ENCODE results near the gene SPRED3.
"Not testable (repeated sequence)": the region's sequence is repeated elsewhere in the genome, so short reads cannot be mapped to it uniquely, and the experiment has no call there.

SPRED3 gene

GRCh38 chr19:38388349-38389100 is at the start of gene SPRED3:
SPRED3 (plus strand) TSS chr19:38388697; CDS start chr19:38390303, 1,606 bp downstream.
- DNase-seq (ENCODE audit: low spot score): peak; percentile 45

GRCh38 chr19:38339011-38339410 is 49.5 kb upstream of the SPRED3 start:
- DNase-seq (ENCODE audit: low spot score): not testable (repeated sequence)

GRCh38 chr19:38340927-38341326 is 47.6 kb upstream of the SPRED3 start:
- no peak for DNase-seq (ENCODE audit: low spot score)

- no peak for DNase-seq (ENCODE audit: low spot score)
Measured at GRCh38 chr19:38346837-38347236, 41.7 kb upstream of the SPRED3 start.

- DNase-seq (ENCODE audit: low spot score): no peak
Measured at GRCh38 chr19:38350883-38351282, 37.6 kb upstream of the SPRED3 start.

GRCh38 chr19:38351865-38352395 is 36.6 kb upstream of the SPRED3 start:
- no peak for DNase-seq (ENCODE audit: low spot score)

GRCh38 chr19:38352611-38353010 is 35.9 kb upstream of the SPRED3 start:
- DNase-seq (ENCODE audit: low spot score): no peak

- DNase-seq (ENCODE audit: low spot score): no peak
Measured at GRCh38 chr19:38355728-38356725, 32.5 kb upstream of the SPRED3 start.

- DNase-seq (ENCODE audit: low spot score): no peak
Measured at GRCh38 chr19:38358071-38358470, 30.4 kb upstream of the SPRED3 start.

- no peak for DNase-seq (ENCODE audit: low spot score)
Measured at GRCh38 chr19:38359242-38360021, 29.1 kb upstream of the SPRED3 start.

GRCh38 chr19:38360351-38360750 is 28.1 kb upstream of the SPRED3 start:
- DNase-seq (ENCODE audit: low spot score): no peak

- DNase-seq (ENCODE audit: low spot score): no peak
Measured at GRCh38 chr19:38360839-38361631, 27.5 kb upstream of the SPRED3 start.

- DNase-seq (ENCODE audit: low spot score): peak; percentile 38
Measured at GRCh38 chr19:38361633-38362075, 26.8 kb upstream of the SPRED3 start.

- DNase-seq (ENCODE audit: low spot score): no peak
Measured at GRCh38 chr19:38362076-38362945, 26.2 kb upstream of the SPRED3 start.

GRCh38 chr19:38362946-38363688 is 25.4 kb upstream of the SPRED3 start:
- DNase-seq (ENCODE audit: low spot score): not testable (repeated sequence)

GRCh38 chr19:38367041-38367440 is 21.5 kb upstream of the SPRED3 start:
- DNase-seq (ENCODE audit: low spot score): no peak

GRCh38 chr19:38369584-38369983 is 18.9 kb upstream of the SPRED3 start:
- DNase-seq (ENCODE audit: low spot score): no peak

GRCh38 chr19:38370299-38370698 is 18.2 kb upstream of the SPRED3 start:
- no peak for DNase-seq (ENCODE audit: low spot score)

- no peak for DNase-seq (ENCODE audit: low spot score)
Measured at GRCh38 chr19:38371081-38371480, 17.4 kb upstream of the SPRED3 start.

Data from globus pallidus (tissue), 1 donor.